Umbilical cord (tissue), 2 donors: ENCODE results near the gene CILP. TPM values are rescaled to one million over a fixed set of nuclear protein-coding genes. Genes with fewer than 3 reads are reported as not detected.
"Not testable (repeated sequence)": the region's sequence is repeated elsewhere in the genome, so short reads cannot be mapped to it uniquely, and the experiment has no call there.

Experiments
- DNase-seq: peaks from one replicate; pipeline ENCODE4 v3.0.0-alpha.2; 2015; ENCODE audit warnings: low spot score
- total RNA-seq: library from RNA; depleted of rRNA; stranded (reverse); fragments of >200 nt; gene quantifications from one replicate; pipeline ENCODE4 v1.2.3, GENCODE V29; 2014; ENCODE audit warnings: low replicate concordance; ENCODE audit not compliant: insufficient read depth

The CILP gene
- total RNA-seq, 1 donor from 2014 or later: 70.3 TPM

DNA sequence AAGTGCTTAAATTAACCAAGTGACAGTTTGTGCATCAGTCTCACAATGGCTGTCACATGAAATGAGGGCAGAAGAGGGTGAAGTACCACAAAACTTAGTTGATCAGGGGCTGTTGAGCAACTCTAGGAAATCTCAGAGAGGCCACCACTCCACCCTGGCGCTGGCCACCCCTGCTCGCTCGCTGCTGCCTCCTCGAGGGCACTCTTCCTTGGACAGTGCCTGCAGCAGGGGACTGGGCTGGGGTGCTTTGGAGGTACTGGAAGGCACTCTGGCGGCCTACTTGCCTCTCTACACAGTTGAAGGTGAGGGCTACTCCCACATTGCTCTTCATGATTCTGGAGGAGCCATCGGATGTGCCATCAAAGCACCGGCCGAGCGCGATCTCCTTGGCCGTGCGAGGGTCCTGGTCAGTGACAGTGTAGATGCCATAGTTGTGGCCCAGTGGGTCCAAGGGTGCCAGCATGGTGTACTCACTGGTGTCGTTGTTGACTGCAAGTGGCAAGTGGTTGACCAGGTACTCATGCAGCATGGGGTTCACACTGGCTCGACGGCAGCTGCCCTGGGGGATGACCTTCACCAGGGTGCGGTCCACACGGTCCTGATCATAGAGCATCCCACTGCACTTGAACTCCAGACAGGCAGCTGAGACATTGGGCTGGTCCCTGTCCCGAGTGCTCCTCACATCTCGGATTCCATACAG lies 14.5 kb downstream of the CILP start:
- DNase-seq: no peak

DNA sequence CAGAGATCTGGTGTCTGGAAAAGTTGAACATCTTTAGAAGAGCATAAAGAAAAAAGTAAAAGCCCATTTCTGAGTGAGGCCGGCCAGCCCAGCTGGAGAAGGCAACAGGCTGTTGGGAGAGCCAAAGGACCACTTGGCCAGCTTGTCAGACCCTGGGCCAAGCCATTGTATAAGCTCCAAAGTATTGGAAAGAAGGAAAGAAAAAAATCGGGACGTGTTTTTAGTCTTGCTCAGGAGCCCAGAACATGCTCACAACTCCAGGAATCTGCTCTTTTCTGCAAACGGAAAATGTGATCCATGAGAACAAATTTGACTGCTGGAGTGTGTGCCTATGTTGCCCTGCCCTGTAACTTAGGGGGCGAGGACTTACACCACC lies 15.7 kb downstream of the CILP start:
- DNase-seq: no peak

DNA sequence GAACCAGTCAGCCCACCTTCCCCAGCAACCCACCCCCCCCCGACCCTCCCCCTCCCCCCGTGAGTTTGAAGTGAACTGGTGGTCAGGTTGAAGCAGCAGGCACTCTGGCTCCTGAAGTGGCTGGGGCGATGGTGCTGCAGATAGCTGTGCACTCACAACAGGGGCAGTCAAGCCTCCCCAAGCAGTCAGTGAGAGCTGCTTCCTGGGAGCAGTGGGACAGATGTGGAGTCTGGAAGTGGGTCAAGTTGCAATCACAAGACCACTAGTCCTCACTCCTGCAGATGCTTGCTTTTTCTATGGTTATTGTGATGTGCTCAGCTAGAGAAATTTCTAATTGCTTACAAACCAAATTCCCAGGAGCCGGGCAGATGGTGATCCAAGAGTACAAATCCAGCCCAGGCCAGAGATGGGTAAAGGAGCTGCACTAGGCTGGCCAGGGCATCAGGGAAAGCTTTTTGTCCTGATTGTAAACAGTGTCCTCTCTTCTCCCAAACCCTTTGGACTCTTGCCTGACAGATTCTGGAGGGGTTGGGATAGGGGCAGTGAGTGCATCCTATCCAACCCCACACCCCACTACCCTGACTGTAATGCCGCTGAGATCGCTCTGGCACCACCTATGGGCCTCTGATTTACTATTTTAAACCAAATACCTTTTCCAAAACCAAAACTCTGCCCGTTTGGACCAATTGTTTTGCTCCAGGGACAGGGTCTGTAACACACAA lies 16.3 kb downstream of the CILP start:
- no peak for DNase-seq

DNA sequence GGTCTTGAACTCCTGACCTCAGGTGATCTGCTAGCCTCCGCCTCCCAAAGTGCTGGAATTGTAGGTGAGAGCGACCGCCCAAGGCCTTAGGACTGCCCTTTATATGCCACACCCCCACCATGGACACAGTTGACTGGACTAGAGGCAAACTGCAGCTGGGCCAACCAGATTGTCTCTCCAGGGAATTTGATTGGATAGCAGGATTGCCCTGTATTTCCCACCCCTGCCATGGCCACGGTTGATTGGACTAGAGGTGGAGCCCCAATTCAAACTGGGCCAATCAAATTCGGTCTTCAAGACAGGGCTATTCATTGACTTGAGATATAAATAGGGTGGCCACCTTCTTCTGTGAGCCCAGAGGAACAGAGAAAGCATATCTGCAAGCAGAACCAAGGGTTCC lies 19.3 kb downstream of the CILP start:
- DNase-seq: no peak

DNA sequence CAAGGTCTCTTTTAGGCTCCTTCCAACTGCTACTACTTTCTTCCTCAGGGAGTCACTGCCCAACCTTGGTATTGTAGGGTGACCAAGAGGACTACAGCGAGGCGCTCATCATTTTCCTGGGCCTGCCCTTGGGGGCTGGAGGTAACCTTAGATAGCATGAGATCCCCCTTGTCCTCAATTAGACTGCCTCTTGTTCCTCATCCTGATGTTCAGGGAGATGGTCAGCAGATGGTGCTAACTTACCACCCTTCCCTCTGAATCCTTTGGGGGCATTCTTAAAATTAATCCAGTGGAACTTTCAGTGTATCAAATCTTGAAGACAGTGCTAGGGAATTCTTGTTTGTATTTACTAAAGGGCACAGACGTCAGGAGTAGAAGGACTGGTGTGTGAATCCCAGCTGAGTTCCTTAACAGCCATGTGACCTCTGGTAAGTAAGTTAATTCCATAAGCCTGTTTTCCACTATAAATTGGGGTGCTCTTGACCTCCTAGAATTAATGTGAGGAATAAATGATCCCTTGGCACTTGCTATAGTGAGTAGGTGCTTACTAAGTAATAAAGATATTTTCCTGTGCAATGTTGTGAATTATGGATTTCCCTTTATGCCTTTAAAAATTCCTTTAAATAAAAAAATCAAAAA lies 22.1 kb downstream of the CILP start:
- DNase-seq: peak; percentile 70

DNA sequence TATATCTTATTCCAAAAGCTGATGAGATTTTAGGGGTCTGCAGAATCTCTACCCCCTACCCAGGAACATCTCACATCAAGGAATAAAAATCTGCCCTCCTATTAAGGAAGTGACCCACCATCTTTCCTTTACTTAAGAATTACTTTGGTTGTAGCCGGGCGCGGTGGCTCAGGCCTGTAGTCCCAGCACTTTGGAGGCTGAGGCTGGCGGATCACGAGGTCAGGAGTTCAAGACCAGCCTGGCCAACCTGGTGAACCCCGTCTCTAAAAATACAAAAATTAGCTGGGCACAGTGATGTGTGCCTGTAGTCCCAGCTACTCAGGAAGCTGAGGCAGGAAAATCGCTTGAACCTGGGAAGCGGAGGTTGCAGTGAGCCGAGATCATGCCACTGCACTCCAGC lies 22.8 kb downstream of the CILP start:
- not testable (repeated sequence) for DNase-seq

DNA sequence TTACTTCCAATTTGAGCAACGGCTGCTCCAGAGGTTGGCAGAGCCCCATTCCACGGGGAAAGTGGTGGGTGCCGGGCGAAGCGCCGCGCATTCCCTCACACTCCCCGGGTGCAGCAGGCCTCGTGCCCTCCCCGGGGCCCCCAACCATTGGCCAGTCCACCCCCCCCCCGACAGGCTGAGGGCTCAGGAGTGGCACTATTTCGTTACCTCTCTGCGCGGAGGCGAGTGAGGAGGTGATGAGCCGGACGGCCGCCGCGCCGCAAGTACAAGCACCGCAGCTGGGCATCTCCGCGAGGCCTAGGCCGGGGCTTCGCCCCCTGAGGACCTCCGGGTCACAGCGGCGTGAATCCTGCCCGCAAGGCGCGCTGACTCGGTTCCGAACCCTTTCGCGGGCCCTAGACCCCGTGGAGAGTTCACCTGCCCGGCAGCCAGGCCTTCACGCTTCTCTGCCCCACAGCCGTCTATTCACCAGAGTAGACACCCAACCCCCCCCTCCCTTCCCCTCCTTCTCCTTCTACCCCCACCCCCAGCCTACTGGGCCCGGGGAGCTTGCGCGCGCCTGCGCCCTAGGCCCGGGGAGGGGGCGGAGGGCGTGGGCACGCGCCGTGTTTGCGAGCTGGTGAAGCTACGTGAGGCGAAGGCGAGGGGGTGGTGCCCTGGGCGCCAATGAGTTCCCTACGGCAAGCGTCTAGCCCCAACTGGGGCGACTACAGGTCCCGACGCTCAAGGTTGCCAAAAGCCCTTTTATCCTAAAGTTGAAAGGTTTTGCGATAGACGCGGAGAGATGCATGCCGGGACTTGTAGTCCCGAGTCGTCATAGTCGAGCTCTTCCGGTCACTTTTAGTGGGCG lies 26.2 kb downstream of the CILP start, which contains the start of gene CLPX:
Gene CLPX, minus strand, starts transcription at position 475 of the 850 bp plus-strand sequence. Its CDS starts 189 bp downstream, at position 286.
- peak; percentile 96 for DNase-seq

DNA sequence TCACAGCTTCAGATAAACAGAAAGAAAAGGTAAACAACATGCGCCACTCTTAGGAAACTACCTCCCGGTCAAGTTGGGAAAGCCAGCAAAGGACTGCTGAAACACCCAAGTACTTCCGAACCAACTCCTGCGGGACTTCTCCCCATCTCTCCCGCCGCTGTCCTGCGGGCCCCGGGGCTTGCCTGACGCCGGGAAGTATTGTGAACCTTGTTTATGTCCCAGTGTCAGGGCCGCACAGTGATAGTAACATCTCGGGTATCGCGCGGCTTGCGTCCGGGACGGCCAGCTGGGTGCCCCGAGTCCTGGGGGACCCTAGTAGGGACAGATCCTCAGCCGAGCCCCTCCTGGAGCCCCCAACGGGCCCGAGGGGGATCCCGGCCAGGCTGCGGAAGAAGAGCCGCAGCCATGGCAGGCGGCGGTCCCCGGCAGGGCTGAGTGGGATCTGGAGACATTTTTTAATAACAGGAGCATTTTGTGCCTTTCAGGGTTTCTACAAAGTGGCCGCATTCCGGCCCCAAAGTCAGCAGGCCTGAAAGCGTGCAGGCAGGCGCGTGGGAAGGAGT lies 26.9 kb downstream of the CILP start:
- peak; percentile 57 for DNase-seq

DNA sequence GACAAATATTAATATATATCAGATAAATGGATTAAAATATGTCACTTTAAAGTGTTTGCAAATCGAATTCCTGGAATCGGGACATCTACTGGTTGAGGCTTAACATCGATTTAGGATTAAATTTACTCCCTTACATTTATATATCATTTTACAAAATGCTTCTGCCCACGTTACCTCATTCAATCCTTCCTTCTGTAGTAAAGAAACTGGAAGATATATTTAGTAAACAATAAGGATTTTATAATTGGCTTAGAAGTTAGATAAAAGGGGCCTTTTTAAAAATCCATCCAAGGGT lies 27.5 kb downstream of the CILP start:
- no peak for DNase-seq

DNA sequence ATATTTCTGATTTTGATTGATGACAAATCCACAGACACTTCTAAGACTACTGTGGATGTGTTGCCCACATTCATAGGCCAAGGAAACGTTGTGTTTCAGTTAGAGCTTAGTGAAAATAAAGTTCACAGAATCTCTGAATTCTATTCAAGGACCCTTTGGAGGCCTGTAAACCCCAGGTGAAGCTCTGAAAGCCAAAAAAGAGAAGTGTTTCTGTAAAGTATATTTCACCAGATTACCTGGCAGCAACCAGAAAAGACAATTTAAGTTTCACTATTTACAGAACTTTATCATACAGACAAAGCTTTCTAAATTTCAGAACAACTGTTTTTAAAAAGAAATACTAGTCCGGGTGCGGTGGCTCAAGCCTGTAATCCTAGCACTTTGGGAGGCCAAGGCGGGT lies 28.7 kb downstream of the CILP start:
- no peak for DNase-seq

DNA sequence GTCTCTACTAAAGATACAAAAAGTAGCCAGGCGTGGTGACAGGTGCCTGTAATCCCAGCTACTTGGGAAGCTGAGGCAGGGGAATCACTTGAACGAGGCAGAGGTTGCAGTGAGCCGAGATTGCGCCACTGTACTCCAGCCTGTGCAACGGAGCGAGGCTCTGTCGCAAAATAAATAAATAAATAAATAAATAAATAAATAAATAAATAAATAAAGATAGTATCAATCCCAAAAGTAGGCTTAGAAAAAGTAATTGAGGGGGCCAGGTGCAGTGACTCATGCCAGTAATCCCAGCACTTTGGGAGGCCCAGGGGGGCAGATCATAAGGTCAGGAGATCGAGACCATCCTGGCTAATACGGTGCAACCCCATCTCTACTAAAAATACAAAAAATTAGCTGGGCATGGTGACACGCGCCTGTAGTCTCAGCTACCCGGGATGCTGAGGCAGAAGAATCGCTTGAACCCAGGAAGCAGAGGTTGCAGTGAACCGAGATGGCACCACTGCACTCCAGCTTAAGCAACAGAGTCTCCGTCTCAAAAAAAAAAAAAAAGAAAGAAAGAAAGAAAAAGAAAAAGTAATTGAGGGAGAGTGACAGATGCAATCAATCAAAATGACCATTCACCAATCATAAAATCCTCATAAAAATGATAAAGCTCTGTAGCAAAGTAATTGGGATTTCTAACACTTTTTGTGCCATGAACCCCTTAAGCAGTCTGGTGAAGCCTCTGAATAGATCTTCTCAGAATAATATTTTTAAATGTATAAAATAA lies 29.5 kb downstream of the CILP start:
- not testable (repeated sequence) for DNase-seq

DNA sequence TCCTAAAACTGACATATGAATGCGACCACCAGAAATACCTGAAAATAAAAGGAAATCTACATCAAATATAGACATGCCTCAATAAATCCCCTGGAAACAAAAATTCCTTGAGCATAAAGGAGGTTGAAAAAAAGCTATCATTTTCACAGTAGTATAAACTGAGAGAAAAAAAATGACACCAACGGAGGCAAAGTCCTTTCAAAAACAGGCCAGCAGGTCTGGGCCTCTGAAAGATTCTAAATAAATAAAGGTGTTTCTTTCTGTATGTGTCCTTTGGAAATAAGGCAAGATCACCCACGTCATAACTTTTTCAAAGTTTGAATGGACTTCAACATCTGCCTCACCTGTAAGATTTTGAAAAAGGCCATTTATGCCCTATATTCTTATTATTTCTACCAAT lies 31.1 kb downstream of the CILP start:
- no peak for DNase-seq

DNA sequence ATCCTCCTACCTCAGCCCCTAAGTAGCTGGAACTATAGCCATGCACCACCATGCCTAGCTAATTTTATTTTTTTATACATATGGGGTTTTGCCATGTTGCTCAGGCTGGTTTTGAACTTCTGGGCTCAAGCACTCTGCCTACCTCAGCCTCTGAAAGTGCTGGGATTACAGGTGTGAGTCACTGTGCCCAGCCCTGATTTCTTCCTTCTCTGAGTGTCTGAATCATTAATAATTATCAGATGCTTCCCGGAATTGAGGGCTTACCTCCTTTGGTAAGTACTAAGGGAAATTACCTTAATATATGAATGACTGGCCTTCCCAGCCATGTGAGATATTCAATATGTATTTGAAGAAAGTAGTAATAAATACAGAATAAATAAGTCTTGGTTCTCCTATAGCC lies 33.4 kb downstream of the CILP start:
- DNase-seq: no peak

DNA sequence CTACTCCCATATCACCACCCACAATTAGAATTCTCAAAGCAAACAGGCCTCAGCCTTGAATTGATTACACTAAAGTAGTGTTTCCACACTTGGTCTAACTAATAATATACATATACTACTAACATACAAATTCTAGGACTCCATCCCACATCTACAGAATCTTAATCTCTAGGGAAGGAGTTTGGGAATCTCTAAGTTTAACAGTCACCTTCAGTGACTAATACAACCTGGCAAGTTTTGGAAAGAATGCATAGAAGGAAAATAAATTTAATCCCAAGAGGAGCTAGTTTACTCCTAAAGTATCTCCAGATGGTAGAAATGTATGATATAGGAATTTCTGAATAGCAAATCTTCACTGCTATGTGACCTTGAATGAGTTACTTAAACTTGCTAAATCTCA lies 35.2 kb downstream of the CILP start:
- DNase-seq: no peak

DNA sequence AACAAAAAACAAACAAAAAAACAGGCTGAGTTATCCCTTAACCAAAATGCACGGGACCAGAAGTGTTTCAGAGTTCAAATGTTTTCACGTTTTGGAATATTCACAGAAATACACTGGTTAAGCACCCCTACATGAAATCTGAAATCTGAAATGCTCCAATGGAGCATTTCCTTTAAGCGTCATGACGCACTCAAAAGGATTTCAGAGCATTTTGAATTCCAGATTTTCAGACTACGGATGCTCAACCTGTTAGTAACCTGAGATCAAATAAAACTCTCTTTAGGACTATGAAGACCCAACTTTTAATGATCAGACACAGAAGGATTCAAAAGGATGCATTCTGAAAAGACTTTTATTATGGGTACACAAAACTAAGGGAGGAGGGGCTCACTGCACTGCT lies 35.8 kb downstream of the CILP start:
- no peak for DNase-seq

DNA sequence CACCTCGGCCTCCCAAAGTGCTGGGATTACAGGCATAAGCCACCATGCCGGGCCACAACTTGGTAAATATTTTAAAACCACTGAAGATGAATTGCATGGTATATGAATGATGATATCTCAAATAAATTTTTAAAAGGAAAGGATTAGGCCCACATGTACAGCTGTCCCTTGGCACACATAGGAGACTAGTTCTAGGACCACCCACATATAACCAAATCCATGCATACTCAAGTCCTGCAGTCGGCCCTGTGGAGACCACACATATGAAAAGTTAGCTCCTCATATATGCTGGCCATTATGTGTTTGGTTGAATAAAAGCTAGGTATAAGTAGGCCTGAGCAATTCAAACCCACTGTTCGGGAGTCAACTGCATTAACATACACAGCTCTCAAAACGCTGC lies 36.8 kb downstream of the CILP start:
- no peak for DNase-seq

DNA sequence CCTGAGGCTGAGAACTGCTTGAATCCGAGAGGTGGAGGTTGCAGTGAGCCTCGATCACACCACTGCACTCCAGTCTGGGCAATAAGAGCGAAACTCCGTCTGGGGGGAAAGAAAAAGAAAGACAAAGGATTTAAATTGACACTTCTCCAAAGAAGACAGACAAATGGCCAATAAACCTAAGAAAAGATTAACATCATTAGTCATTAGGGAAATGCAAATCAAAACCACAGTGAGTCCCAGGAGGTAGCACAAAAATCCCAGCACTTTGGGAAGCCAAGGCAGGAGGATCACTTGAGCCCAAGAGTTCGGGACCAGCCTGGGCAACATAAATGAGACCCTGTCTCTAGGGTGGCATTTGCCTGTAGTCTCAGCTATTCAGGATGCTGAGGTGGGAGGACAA lies 38.7 kb downstream of the CILP start:
- no peak for DNase-seq

DNA sequence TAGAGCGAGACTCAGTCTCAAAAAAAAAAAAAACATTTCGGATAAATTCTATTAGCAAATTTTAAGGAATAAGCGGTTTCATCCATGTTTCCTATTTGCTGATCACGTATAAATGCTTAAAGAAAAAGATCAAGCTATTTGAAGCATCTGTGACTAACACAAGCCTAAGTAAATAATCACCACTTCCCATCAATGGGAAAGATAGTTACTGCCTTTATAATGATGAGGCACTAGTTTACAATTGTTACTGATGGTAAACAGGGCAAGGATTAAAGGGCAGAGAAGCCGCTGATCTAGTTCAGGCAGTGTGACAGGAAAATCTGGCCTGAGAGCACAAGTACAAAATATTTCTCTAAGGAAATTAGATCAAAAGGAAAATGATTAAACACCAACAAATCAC lies 39.8 kb downstream of the CILP start:
- no peak for DNase-seq

DNA sequence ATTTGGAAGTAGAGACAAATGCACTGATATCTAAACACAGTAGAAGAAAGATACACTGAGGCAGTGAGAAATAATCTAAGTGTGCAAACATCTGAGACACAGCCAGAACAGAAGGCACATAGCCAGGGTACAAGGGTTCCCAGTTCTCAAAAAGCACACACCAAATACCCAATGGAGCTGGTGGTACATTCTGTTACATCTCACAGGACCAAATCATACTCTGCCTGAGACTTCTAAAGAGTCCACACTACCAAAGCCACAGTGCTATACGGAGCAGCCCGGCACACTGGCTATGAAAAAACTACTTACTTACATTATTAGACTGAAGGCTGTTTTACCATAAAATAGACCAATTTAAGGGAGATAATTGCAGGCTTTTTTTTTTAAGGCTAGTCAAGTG lies 45.4 kb downstream of the CILP start:
- no peak for DNase-seq

DNA sequence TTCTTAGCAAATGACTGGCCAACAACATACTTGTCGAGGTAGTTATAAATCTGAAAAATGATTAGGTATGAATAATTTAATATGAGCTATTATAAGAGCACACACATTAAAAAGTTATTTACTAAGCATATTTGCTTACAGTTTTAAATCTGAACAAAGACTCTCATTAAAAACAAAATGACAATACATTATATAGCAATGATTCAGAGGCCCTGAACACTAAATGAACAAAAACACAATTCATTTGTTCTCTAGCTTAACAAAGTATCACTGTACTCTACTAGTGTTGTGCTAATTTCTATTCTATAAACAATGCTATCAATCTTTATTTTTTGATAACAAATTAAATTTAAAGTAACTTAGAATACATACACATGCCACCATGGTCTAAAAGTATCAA lies 47.1 kb downstream of the CILP start:
- DNase-seq: no peak

DNA sequence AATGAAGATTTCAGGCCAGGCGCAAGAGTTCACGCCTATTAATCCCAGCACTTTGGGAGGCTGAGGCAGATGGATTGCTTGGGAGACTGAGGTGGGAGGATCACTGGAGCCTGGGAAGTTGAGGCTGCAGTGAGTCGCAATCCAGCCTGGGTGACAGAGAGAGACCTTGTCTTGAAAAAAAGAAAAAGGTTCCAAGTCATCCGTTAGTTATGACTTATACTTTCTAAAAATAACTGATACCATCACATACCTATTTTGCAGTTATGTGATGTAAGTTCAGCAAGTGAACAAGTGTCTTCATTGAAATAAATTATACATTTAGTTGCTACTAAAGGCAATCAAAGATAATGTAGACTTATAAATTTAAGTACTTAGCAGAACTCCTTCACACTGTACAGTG lies 48.2 kb downstream of the CILP start:
- no peak for DNase-seq
